Muscle of leg (tissue), 11 donors: ENCODE results near the gene ADCY4. TPM values are rescaled to one million over a fixed set of nuclear protein-coding genes. Genes with fewer than 3 reads are reported as not detected.
A peak's percentile ranks its signal among the peaks of the same experiment; 100 is the strongest.

Experiments used
- DNase-seq: peaks from one replicate; pipeline ENCODE4 v3.0.0; 2013
- H3K27ac ChIP-seq: one replicate; pipeline ENCODE4 v1.5.1; 2013; ENCODE audit warnings: mild to moderate bottlenecking, low read length, control low read depth
- H3K27me3 ChIP-seq: one replicate; pipeline ENCODE4 v1.6.1; 2013; ENCODE audit warnings: low read length; ENCODE audit not compliant: control insufficient read depth, insufficient read depth
- H3K36me3 ChIP-seq: one replicate; pipeline ENCODE4 v1.6.1; 2013; ENCODE audit warnings: low read length; ENCODE audit not compliant: control insufficient read depth, insufficient read depth
- H3K4me1 ChIP-seq: one replicate; pipeline ENCODE4 v1.6.1; 2013; ENCODE audit warnings: low read length; ENCODE audit not compliant: control insufficient read depth, insufficient read depth
- H3K4me3 ChIP-seq: one replicate; pipeline ENCODE4 v1.5.1; 2013; ENCODE audit warnings: low read length, control low read depth
- H3K9me3 ChIP-seq: replicated peaks from 2 replicates; pipeline ENCODE4 v1.6.1; 2013; ENCODE audit warnings: low read depth, low read length; ENCODE audit not compliant: control insufficient read depth
- WGBS: methylation state at CpG from one replicate; pipeline ENCODE4 v1.1.5; 2013; ENCODE audit warnings: missing lambda C conversion rate; ENCODE audit not compliant: insufficient coverage; 5-methylcytosine and 5-hydroxymethylcytosine counted together
- polyA plus RNA-seq, 8 donors: library from polyadenylated mRNA; unstranded; fragments of 120-200 nt; gene quantifications; one replicate each; pipeline versions ENCODE4 v1.2.1 to v1.2.3, GENCODE V29; 2013; ENCODE audit warnings: inconsistent platforms in 1 of 8, low replicate concordance in 1 of 8; ENCODE audit not compliant: insufficient read length in 8 of 8, insufficient read depth in 1 of 8
- total RNA-seq: library from RNA; stranded (reverse); fragments of 120-200 nt; gene quantifications from one replicate; pipeline ENCODE4 v1.2.4, GENCODE V29; 2013

ADCY4 gene
- total and polyA plus RNA-seq, 9 donors, result 7.0 to 18.7 (median 13.7) TPM

DNA sequence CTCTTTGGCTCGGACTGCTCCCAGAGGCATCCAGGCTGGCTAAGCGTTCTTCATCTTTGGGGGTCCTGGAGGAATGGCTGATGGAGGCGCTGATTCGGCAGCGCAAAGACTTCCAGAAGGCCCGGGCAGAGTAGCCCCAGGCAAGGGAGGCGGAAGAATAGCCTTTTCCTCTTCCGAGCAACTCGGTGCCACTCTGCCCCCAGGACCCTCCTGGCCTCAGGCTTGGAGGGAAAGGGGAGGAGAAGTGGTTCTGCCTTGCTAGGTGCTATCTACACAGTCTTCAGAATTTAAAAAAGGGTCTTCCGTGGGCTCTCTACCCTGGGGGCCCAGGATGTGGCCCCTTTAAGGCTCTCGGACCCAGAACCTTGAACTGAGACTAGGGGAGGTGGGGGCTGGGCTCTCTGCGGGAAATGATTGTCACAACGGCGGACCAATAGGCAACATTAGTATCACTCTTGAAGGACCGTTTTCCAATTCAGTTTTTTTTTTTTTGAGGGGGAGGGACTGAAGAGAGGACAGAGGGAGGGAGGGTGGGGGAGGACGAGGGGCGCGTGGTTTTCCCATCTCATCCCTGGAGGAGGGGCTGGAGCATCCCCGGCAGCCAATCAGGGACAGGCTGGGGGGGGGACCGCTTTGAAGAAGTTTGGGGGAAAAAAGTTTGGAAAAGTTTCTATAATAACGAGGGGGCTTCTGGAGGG lies 32.8 kb upstream of the ADCY4 start, which contains the start of gene NFATC4:
Gene NFATC4 (plus strand): TSS at position 671 of the 698 bp plus-strand sequence. CDS start 157 bp downstream, outside the sequence.
- DNase-seq, result peak; percentile 99
- H3K4me3 ChIP-seq, result peak within 1 kb of the TSS; percentile 77
- 0% methylated on average over 8 of the region's 21 CpGs for WGBS
- H3K27me3 ChIP-seq, result peaks cover 5% of the 10 kb centered on the region
- H3K4me1 ChIP-seq, result peaks cover 54% of the 10 kb centered on the region
- no peaks in the 10 kb centered on the region for H3K9me3 ChIP-seq
- H3K36me3 ChIP-seq, result peaks cover 6% of the 10 kb centered on the region
- H3K27ac ChIP-seq, result peak within 1 kb of the TSS; percentile 98

DNA sequence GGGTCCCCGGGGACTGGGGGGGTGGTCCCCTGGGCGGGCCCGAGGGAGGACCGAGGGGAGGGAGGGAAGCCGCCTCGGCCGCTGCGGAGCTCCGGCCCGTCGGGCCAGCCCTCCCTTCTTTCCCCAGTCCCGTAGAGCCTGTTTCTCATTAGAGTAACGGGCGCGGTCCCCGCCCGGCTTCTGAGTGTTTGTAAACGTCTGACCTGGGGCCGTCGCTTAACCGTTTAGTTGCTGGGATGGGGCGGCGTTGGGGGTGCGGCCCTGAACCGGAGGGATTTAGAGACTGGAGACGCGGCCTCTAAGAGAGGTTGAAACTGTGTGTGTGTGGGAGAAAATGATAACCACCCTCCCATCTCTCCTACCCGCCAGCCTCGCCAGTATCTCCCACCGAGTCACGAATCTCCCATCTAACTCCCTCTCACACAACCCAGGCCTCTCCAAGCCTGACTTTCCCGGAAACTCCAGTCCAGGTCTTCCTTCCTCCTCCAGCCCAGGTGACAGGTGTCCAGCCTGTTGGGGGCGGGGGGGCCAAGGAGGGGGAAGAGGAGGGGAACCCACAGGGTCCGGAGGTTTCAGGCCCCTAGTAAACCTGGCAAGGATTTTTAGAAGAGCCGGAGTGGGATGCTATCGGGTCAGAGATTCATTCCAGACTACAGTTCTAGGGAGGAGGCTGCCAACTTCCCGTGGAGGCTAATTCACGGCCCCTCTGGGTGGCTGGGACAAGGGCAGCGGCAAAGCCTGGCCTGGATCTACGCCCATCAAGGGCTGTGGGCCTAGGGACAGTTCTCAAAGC lies 32.0 kb upstream of the ADCY4 start:
- peak; percentile 97 for DNase-seq
- Histone ChIP-seq H3K27ac (peak overlapping the region; percentile 98), H3K4me3 (peak overlapping the region; percentile 41), H3K9me3 (no peaks in the 10 kb centered on the region), H3K4me1 (peaks cover 48% of the 10 kb centered on the region), H3K36me3 (no peaks in the 10 kb centered on the region), H3K27me3 (peaks cover 5% of the 10 kb centered on the region)
- WGBS, result under 1% methylated on average over 16 of the region's 40 CpGs

GRCh38 chr14:24366413-24366720 lies 31.5 kb upstream of the ADCY4 start:
- DNase-seq, result no peak
- Histone ChIP-seq H3K4me1 (peaks cover 45% of the 10 kb centered on the region), H3K36me3 (no peaks in the 10 kb centered on the region), H3K9me3 (no peaks in the 10 kb centered on the region), H3K27ac (peak overlapping the region; percentile 98), H3K27me3 (peaks cover 5% of the 10 kb centered on the region), H3K4me3 (peak overlapping the region; percentile 41)
- 0% methylated on average over 1 of the region's 16 CpGs for WGBS

DNA sequence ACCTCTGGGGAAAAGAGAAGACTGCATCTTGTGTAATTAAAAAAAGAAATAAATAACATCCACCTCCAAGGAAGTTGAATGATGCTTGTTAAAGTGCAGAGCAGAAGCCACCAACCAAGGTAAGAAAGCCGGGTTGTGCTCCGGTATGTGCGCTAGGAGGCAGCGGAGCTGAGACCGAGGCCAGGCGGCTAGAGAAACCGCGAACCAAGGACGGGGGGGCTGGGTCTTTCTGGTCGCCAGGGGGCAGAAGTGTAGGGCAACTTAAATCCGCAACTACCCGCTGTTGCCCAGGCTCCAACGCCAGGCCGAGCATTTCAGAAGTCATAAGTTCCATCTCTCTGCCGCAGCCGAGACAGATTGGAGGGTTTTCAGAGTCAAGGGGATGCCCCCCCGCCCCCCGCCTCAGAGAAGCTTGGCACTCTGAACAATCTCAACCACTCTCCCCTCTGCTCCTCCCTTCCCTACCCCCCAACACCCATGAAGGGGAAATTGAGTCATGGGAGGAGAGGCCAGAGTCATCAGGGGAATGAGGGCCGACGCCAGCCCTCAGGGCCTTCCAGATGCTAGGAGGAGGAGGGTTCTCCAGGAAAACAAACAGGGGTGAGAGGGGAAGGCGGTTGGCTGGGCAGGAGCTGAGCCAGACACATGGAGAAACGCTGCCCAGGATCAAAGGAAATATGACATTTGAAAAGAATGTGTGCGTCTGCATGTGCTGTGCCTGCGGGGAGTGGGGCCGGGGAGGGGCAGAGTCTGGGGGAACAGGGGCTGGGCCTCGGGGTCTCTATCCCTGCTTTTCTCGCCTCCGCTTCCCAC lies 30.9 kb upstream of the ADCY4 start:
- no peaks in the 10 kb centered on the region for H3K36me3 ChIP-seq
- H3K27me3 ChIP-seq, result peaks cover 5% of the 10 kb centered on the region
- WGBS, result 7% methylated on average over 11 of the region's 28 CpGs
- H3K9me3 ChIP-seq, result no peaks in the 10 kb centered on the region
- peak overlapping the region; percentile 41 for H3K4me3 ChIP-seq
- peak overlapping the region; percentile 98 for H3K27ac ChIP-seq
- peak; percentile 93 for DNase-seq
- peaks cover 44% of the 10 kb centered on the region for H3K4me1 ChIP-seq

- no peak for DNase-seq
- peaks cover 5% of the 10 kb centered on the region for H3K27me3 ChIP-seq
Measured at GRCh38 chr14:24364841-24365240, 30.0 kb upstream of the ADCY4 start.

DNA sequence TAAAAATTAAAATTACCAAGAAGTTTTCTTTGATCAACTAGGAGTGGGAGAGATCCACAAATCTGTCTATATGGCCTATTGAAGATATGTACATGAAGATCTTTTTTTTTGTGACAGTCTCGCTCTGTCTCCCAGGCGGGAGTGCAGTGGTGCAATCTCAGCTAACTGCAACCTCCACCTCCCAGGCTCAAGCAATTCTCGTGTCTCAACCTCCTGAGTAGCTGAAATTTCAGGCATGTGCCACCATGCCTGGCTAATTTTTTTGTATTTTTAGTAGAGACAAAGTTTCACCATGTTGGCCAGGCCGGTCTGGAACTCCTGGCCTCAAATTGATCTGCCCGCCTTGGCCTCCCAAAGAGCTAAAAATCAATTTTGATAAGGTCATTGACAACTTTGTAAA lies 28.5 kb upstream of the ADCY4 start:
- H3K9me3 ChIP-seq, result no peaks in the 10 kb centered on the region
- no peaks in the 10 kb centered on the region for H3K36me3 ChIP-seq
- no peak overlapping the region for H3K4me3 ChIP-seq
- no CpG with 5 or more reads among the region's 5 CpGs for WGBS
- peaks cover 2% of the 10 kb centered on the region for H3K27me3 ChIP-seq
- peaks cover 27% of the 10 kb centered on the region for H3K4me1 ChIP-seq
- no peak overlapping the region for H3K27ac ChIP-seq
- no peak for DNase-seq

More at GRCh38 chr14:24364841-24365240, 30.0 kb upstream of the ADCY4 start:
- no peaks in the 10 kb centered on the region for H3K9me3 ChIP-seq
- WGBS, result no CpG with 5 or more reads among the region's 1 CpG
- no peak overlapping the region for H3K4me3 ChIP-seq
- H3K27ac ChIP-seq, result no peak overlapping the region
- no peaks in the 10 kb centered on the region for H3K36me3 ChIP-seq
- H3K4me1 ChIP-seq, result peaks cover 36% of the 10 kb centered on the region

DNA sequence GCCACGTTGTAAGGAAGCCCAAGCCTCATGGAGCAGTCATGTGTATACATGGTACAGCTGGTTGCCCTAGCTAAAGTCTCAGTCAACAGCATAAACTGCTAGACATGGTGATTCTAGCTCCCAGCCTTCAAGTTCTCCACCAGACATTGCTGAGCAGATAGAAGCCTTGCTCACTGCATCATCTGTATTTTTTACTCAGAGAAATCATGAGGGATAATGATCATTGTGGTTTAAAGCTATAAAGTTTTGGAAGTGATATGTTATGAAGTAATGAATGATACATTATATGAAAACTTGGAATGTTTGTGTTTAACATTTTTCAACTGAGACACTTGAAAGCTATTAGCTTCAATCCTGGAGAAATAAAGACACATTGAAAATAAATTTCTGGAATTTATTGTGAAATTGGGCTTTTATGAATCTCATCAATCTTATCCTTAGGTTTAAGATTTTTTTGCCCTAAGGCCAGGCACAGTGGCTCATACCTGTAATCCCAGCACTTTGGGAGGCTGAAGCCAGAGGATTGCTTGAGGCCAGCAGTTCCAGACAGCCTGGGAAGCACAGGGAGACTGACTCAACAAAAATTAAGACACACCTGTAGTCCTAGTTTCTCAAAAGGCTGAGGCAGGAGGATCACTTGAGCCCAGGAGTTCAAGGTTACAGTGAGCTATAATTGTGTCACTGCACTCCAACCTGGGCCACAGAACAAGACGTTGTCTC lies 27.5 kb upstream of the ADCY4 start:
- no peaks in the 10 kb centered on the region for H3K9me3 ChIP-seq
- no peak overlapping the region for H3K4me3 ChIP-seq
- WGBS, result 40% methylated on average over 1 of the region's 2 CpGs
- no peaks in the 10 kb centered on the region for H3K36me3 ChIP-seq
- no peak for DNase-seq
- H3K27ac ChIP-seq, result no peak overlapping the region
- peaks cover 20% of the 10 kb centered on the region for H3K4me1 ChIP-seq
- peaks cover 3% of the 10 kb centered on the region for H3K27me3 ChIP-seq

DNA sequence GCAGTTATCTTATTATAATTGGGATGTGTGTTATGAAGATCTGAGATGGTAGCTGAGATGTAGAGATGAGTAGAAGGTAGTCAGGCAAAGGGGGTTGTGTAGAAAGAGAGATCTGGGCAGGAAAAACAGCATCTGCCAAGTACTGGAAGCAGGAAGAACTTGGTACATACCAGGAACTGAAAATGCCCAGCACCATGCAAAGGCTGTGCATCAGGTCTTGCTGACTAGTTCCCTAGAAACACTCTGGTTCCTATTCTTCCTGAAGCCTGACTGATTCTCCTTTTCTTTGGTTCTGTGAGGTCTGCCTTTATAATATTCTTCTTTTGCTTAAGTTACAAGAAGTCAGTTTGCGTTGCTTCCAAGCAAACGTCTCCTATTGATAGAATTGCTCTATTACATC lies 26.5 kb upstream of the ADCY4 start:
- H3K27ac ChIP-seq, result no peak overlapping the region
- H3K27me3 ChIP-seq, result peaks cover 2% of the 10 kb centered on the region
- peaks cover 11% of the 10 kb centered on the region for H3K4me1 ChIP-seq
- WGBS, result no CpG with 5 or more reads among the region's 2 CpGs
- DNase-seq, result peak; percentile 42
- no peak overlapping the region for H3K4me3 ChIP-seq
- no peaks in the 10 kb centered on the region for H3K9me3 ChIP-seq
- H3K36me3 ChIP-seq, result no peaks in the 10 kb centered on the region

GRCh38 chr14:24360281-24360680 lies 25.4 kb upstream of the ADCY4 start:
- Histone ChIP-seq H3K27ac (no peak overlapping the region), H3K4me1 (peaks cover 2% of the 10 kb centered on the region), H3K36me3 (no peaks in the 10 kb centered on the region), H3K27me3 (peaks cover 2% of the 10 kb centered on the region), H3K4me3 (no peak overlapping the region), H3K9me3 (no peaks in the 10 kb centered on the region)
- WGBS, result no CpG with 5 or more reads among the region's 3 CpGs
- DNase-seq, result no peak
